GM23338 (cell line): Measurements from ENCODE around the gene NLRC5. TPM values are rescaled to one million over a fixed set of nuclear protein-coding genes. Genes with fewer than 3 reads are reported as not detected.

Experiments
- ATAC-seq: fragments of 200-7000 bp; cut with Tn5 transposase; 3 replicates; pipeline ENCODE4 v1.9.1; 2020
- DNase-seq: peaks from one replicate; pipeline ENCODE4 v3.0.0-alpha.2; 2015; ENCODE audit warnings: low spot score
- H2AFZ ChIP-seq: fragments of 200-600 bp; sonication (generic); 2 replicates; pipeline ENCODE4 v1.8.0; 2016; ENCODE audit warnings: antibody characterized with exemption, mild to moderate bottlenecking, moderate library complexity
- H3F3A ChIP-seq: fragments of 200-600 bp; sonication (generic); replicated peaks from 2 replicates; pipeline ENCODE4 v1.8.0; 2017; ENCODE audit warnings: antibody characterized with exemption, mixed run types, low read depth
- H3K27ac ChIP-seq: fragments of 200-600 bp; sonication (generic); 2 replicates; pipeline ENCODE4 v1.6.1; 2016; ENCODE audit warnings: low read depth
- H3K27me3 ChIP-seq: fragments of 200-600 bp; sonication (generic); 2 replicates; pipeline ENCODE4 v1.8.0; 2016; ENCODE audit warnings: mild to moderate bottlenecking, mixed run types, moderate library complexity; ENCODE audit not compliant: insufficient read depth
- H3K36me3 ChIP-seq: fragments of 200-600 bp; sonication (generic); 2 replicates; pipeline ENCODE4 v1.8.0; 2016; ENCODE audit warnings: mild to moderate bottlenecking; ENCODE audit not compliant: insufficient read depth
- H3K4me1 ChIP-seq: fragments of 200-600 bp; sonication (generic); 2 replicates; pipeline ENCODE4 v1.8.0; 2016; ENCODE audit warnings: mild to moderate bottlenecking, moderate library complexity; ENCODE audit not compliant: insufficient read depth
- H3K4me2 ChIP-seq: fragments of 200-600 bp; sonication (generic); 2 replicates; pipeline ENCODE4 v1.7.1; 2017; ENCODE audit warnings: mixed run types
- H3K4me3 ChIP-seq: fragments of 200-600 bp; sonication (generic); 2 replicates; pipeline ENCODE4 v1.6.1; 2016; ENCODE audit warnings: mixed run types
- H3K79me2 ChIP-seq: fragments of 200-600 bp; sonication (generic); replicated peaks from 2 replicates; pipeline ENCODE4 v1.8.0; 2017; ENCODE audit warnings: mild to moderate bottlenecking; ENCODE audit not compliant: insufficient read depth
- H3K9me2 ChIP-seq: fragments of 200-600 bp; sonication (generic); 2 replicates; pipeline ENCODE4 v1.8.0; 2017; ENCODE audit not compliant: insufficient read depth
- H4K20me1 ChIP-seq: fragments of 200-600 bp; sonication (generic); replicated peaks from 2 replicates; pipeline ENCODE4 v1.8.0; 2017; ENCODE audit warnings: mild to moderate bottlenecking; ENCODE audit not compliant: insufficient read depth
- H3K27ac Mint-ChIP-seq: 2 replicates; pipeline ENCODE4 v1.8.0; 2020; ENCODE audit warnings: inconsistent platforms, mild to moderate bottlenecking, moderate library complexity, mixed read lengths
- H3K27me3 Mint-ChIP-seq: 3 replicates; pipeline ENCODE4 v1.8.0; 2022; ENCODE audit warnings: low read depth, mild to moderate bottlenecking, moderate library complexity, mixed read lengths, inconsistent platforms; ENCODE audit not compliant: insufficient read depth, poor library complexity
- H3K36me3 Mint-ChIP-seq: 3 replicates; pipeline ENCODE4 v1.8.0; 2021; ENCODE audit warnings: low read depth, mild to moderate bottlenecking, inconsistent platforms, moderate library complexity, mixed read lengths
- H3K4me1 Mint-ChIP-seq: 3 replicates; pipeline ENCODE4 v1.8.0; 2020; ENCODE audit warnings: mild to moderate bottlenecking, inconsistent platforms, mixed read lengths
- H3K4me3 Mint-ChIP-seq: 3 replicates; pipeline ENCODE4 v1.8.0; 2021; ENCODE audit warnings: moderate library complexity, mild to moderate bottlenecking, inconsistent platforms, mixed read lengths
- H3K9me3 Mint-ChIP-seq: 3 replicates; pipeline ENCODE4 v1.8.0; 2020; ENCODE audit warnings: moderate library complexity, mild to moderate bottlenecking, inconsistent platforms, mixed read lengths
- CREB1 ChIP-seq: fragments of 250-450 bp; sonication (Bioruptor Pico); IDR thresholded peaks from 2 replicates; pipeline ENCODE4 v1.5.0; 2020; ENCODE audit warnings: low read depth, mild to moderate bottlenecking, moderate library complexity
- CTCF ChIP-seq, 2 experiments: fragments of 200-600 bp in 1 of 2; sonication (generic) in 1 of 2; conservative IDR thresholded peaks; 2 replicates each; pipeline versions ENCODE4 v1.5.1 to v1.6.1; 2016 to 2017; ENCODE audit warnings: antibody characterized with exemption in 2 of 2, low read depth in 2 of 2, mild to moderate bottlenecking in 2 of 2, moderate library complexity in 1 of 2
- EZH2 ChIP-seq: fragments of 200-600 bp; sonication (generic); IDR thresholded peaks from one replicate; pipeline ENCODE4 v1.8.0; 2017; ENCODE audit warnings: antibody characterized with exemption, mild to moderate bottlenecking, low read depth; ENCODE audit not compliant: unreplicated experiment
- EZH2phosphoT487 ChIP-seq: fragments of 200-600 bp; sonication (generic); IDR thresholded peaks from one replicate; pipeline ENCODE4 v1.8.1; 2018; ENCODE audit warnings: antibody characterized with exemption; ENCODE audit not compliant: unreplicated experiment
- JUNB ChIP-seq: IDR thresholded peaks from one replicate; pipeline ENCODE4 v1.6.1; 2016; ENCODE audit warnings: antibody characterized with exemption; ENCODE audit not compliant: unreplicated experiment
- POLR2AphosphoS5 ChIP-seq: IDR thresholded peaks from 2 replicates; pipeline ENCODE4 v1.6.1; 2016; ENCODE audit warnings: antibody characterized with exemption, low read depth
- REST ChIP-seq: IDR thresholded peaks from one replicate; pipeline ENCODE4 v1.6.1; 2018; ENCODE audit warnings: antibody characterized with exemption; ENCODE audit not compliant: unreplicated experiment
- ZNF114 ChIP-seq: fragments of 250-450 bp; sonication (Bioruptor Pico); IDR thresholded peaks from 2 replicates; pipeline ENCODE4 v1.5.0; 2020; ENCODE audit warnings: mild to moderate bottlenecking, moderate library complexity
- polyA plus RNA-seq: library from polyadenylated mRNA; unstranded; fragments of >200 nt; fragmentation: Nextera tagmentation; extraction: Ambion mirVana; gene quantifications from 2 replicates; pipeline ENCODE4 v1.2.1, GENCODE V29; 2016
- total RNA-seq: library from RNA; depleted of rRNA; stranded (reverse); fragments of >200 nt; shearing (Covaris generic); gene quantifications from 2 replicates; pipeline ENCODE4 v1.2.3, GENCODE V29; 2014

The NLRC5 gene
- total and polyA plus RNA-seq, 2 experiments from 2014 or later: 2.3 to 3.9 TPM

GRCh38 chr16:57077714-57078113, 88.4 kb downstream of the NLRC5 start:
- Histone ChIP-seq H3K9me2 (no peaks in the 10 kb centered on the region), H3K4me2 (no peak overlapping the region), H4K20me1 (no peaks in the 10 kb centered on the region), H3K4me3 (no peak overlapping the region), H3K79me2 (no peaks in the 10 kb centered on the region), H3K27me3 (no peaks in the 10 kb centered on the region), H3K27ac (no peak overlapping the region), H3F3A (no peaks in the 10 kb centered on the region), H3K4me1 (0 out of 2 replicates have a peak, but pooled peaks cover 6% of the 10 kb centered on the region), H2AFZ (no peak overlapping the region), H3K36me3 (no peaks in the 10 kb centered on the region)
- no peaks in the 10 kb centered on the region for H3K9me3 Mint-ChIP-seq
- H3K27me3 Mint-ChIP-seq: peaks cover 2% of the 10 kb centered on the region
- H3K36me3 Mint-ChIP-seq: no peaks in the 10 kb centered on the region; the same call in 2 of the 3 replicates
- ATAC-seq: no peak
- H3K4me3 Mint-ChIP-seq: no peak overlapping the region
- TF ChIP-seq JUNB (no peak), CTCF (conservative IDR thresholded peaks at IDR 0.05; ENCODE audit: low read depth in 2 of 2) (no peak), EZH2 (no peak), POLR2AphosphoS5 (no peak), EZH2phosphoT487 (no peak), REST (no peak), ZNF114 (CRISPR knock-in tag) (no peak)
- no peak for DNase-seq
- peaks cover 7% of the 10 kb centered on the region for H3K4me1 Mint-ChIP-seq
- H3K27ac Mint-ChIP-seq: no peak overlapping the region

GRCh38 chr16:57081744-57082143, 92.4 kb downstream of the NLRC5 start:
- H3K9me2 ChIP-seq: no peaks in the 10 kb centered on the region
- H3K79me2 ChIP-seq: no peaks in the 10 kb centered on the region
- H3K36me3 ChIP-seq: no peaks in the 10 kb centered on the region
- peaks cover 3% of the 10 kb centered on the region for H3K27me3 Mint-ChIP-seq
- DNase-seq: no peak
- H3K4me1 Mint-ChIP-seq: peaks cover 10% of the 10 kb centered on the region
- no peak overlapping the region for H3K4me2 ChIP-seq
- no peaks in the 10 kb centered on the region for H3F3A ChIP-seq
- H3K4me3 Mint-ChIP-seq: no peak overlapping the region
- H2AFZ ChIP-seq: no peak overlapping the region
- no peak overlapping the region for H3K4me3 ChIP-seq
- H3K27me3 ChIP-seq: no peaks in the 10 kb centered on the region
- H3K27ac ChIP-seq: no peak overlapping the region
- H4K20me1 ChIP-seq: no peaks in the 10 kb centered on the region
- TF ChIP-seq POLR2AphosphoS5: no peak
- no peak for TF ChIP-seq CREB1
- no peak for ATAC-seq
- no peaks in the 10 kb centered on the region for H3K4me1 ChIP-seq
- H3K36me3 Mint-ChIP-seq: no peaks in the 10 kb centered on the region; the same call in 2 of the 3 replicates
- no peaks in the 10 kb centered on the region for H3K9me3 Mint-ChIP-seq
- no peak overlapping the region for H3K27ac Mint-ChIP-seq
